HG02938 (cell line): ENCODE measurements around the gene ITGAE.

Experiments used
- ATAC-seq: cut with Tn5 transposase; IDR thresholded peaks from one replicate; pipeline ENCODE4 v1.9.1; 2021; ENCODE audit warnings: mild to moderate bottlenecking, moderate library complexity; ENCODE audit not compliant: unreplicated experiment

Gene ITGAE

DNA sequence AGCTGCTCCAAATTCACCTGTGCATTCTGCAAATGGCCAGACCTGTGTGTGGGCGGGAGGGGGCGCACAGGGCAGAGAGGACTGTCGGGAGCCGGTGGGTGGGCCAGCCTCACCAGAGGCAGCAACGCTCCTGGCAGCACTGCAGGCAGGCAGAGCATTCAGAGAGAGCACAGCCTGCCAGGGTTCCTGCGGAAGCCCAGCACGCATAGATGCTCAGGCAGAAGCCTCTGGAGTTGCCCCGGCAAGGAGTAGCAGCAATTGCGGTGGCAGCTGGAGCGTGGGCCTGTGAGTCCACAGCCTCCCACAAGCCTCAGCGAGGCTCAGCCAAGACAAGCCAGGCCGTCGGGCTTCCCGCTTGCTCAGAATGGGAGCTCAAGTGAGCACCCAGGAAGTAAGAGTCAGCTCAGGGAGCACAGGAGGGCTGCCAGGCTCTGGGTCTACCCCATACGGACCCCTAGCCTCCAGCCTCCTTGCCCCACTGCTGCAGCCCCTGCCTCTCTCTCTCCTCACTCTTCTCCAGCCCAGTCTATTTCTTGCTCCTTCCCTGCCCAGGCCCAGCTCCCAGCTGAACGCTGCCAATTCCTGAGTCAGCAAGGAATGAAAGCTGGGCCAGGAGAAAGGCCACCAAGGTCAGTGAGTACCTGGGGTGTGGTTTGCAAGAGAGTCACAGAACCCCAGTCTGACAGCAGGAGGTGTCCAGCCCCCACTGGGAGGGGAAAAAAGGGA, 122.7 kb downstream of the ITGAE start:
- no peak for ATAC-seq

DNA sequence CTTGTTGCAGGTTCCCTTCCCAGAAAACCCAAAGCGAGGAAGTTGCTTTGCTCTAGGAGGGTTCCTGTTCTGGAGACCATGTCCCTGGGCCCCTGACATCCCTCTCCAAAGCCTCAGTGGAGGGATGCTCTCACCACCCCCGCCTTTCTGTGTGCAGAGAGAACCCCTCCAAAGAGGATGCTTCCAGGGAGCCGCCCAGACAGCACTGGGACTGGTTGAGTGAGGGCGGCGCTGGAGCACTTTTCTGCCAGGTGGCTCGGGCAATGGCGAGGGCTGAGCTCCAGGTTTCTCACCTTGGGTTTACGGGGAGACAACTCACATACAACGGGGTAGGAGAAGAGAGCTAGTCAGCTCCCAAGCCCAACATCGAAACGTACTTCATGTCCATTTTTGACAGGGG, 125.1 kb downstream of the ITGAE start:
- no peak for ATAC-seq

GRCh38 chr17:3672571-3672970, 128.4 kb downstream of the ITGAE start:
- ATAC-seq, result no peak

DNA sequence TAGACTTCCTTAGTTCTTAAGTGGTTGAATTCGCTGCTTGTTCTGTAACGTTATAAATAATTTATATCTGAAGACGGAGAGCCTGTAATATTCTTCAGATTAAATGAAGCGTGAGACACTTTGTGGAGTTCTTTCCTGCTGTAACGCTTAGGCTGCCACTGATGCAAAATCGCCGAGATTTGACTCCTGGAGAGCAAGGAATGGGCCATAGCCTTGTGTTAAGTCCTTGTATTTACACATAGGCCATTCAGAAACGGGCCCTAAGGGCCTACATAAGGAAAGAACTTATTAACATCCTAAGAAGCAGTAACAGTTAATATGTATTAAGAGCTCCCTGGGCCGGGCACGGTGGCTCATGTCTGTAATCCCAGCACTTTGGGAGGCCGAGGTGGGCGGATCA, 131.4 kb downstream of the ITGAE start:
- no peak for ATAC-seq

GRCh38 chr17:3669085-3669347, 132.0 kb downstream of the ITGAE start:
- ATAC-seq, result no peak

DNA sequence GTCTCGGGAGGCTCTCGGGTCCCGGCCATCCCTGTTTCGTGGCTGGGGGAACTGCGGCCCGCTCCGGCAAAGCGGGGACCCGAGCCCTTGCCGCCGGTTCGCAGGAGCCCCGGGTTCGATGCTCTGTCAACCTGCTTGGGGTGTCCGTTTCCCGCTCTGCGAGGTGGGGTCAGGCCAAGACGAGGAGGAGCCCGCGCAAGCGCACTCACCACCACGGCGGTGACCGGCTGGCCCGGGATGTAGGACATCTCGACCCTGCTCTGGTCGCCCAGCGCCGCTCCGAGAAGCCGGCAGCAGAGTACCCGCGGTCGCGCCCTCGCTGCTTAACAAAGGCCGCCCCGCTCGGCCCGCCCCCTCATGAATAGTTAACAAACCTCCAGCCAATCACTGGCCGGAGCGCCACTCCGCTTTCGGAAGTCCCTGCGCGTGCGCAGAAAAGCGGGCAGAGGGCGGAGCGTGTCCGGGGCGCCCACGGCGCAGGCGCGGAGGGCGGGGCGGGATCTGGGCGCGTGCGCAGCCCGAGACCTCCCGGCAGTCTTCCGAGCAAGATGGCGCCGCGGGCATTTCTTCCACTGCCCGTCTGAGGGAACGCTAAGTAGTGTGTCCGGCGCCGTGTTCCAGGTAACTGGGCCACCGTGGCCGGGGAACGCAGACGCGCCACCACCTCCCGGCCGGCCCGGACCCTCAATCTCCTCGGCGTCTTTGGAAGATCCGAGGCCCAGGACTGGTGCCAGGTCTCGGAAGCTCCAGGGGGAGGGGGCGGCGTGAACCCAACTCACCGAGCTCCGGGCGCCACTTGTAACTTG, 132.5 kb downstream of the ITGAE start, which contains the start of the genes EMC6 and TAX1BP3:
Gene EMC6 (plus strand): TSS at position 534 of the 806 bp plus-strand sequence. CDS start 335 bp downstream, outside the sequence.
Gene TAX1BP3 (minus strand): TSS at position 300 of the 806 bp plus-strand sequence. CDS start 52 bp downstream, at position 248.
- ATAC-seq, result peak; percentile 86

- peak; percentile 7 for ATAC-seq
Observed at GRCh38 chr17:3667366-3668278, 133.4 kb downstream of the ITGAE start.

- no peak for ATAC-seq
Observed at GRCh38 chr17:3666516-3666915, 134.5 kb downstream of the ITGAE start.

- no peak for ATAC-seq
Observed at GRCh38 chr17:3665834-3666233, 135.2 kb downstream of the ITGAE start.
